IMR-90 (cell line): Measurements from ENCODE around the gene HYDIN. TPM values are rescaled to one million over a fixed set of nuclear protein-coding genes. Genes with fewer than 3 reads are reported as not detected.
"Not testable (repeated sequence)": the region's sequence is repeated elsewhere in the genome, so short reads cannot be mapped to it uniquely, and the experiment has no call there.

Source experiments
- ATAC-seq: fragments of 200-7000 bp; cut with Tn5 transposase; 2 replicates; pipeline ENCODE4 v1.9.1; 2020; ENCODE audit warnings: low read depth, mild to moderate bottlenecking, moderate library complexity
- BruUV-seq: library from RNA; stranded (reverse); fragments of 400-500 nt; replicated peaks from 2 replicates; lab custom pipeline; 2021; lab: Mats Ljungman, UMichigan
- CTCF ChIA-PET: fragments of 300-600 bp; formaldehyde crosslinking; extraction: SDS; loops from one replicate; lab custom pipeline; 2021; ENCODE audit warnings: antibody characterized with exemption; lab: Yijun Ruan, JAX
- POLR2A ChIA-PET: fragments of 300-600 bp; sonication (Branson Sonifier 250); formaldehyde crosslinking; loops from one replicate; lab custom pipeline; 2022; ENCODE audit warnings: antibody characterized with exemption; ENCODE audit not compliant: unreplicated experiment; lab: Charles Lee
- DNase-seq: peaks from one replicate; pipeline ENCODE4 v3.0.0; 2013
- H2AFZ ChIP-seq: replicated peaks from 2 replicates; pipeline ENCODE3; 2013; ENCODE audit warnings: low read length, mild to moderate bottlenecking; ENCODE audit not compliant: poor library complexity
- H2AK5ac ChIP-seq: 2 replicates; pipeline ENCODE4 v1.6.1; 2013; ENCODE audit warnings: low read depth, low read length, inconsistent platforms
- H2AK9ac ChIP-seq: replicated peaks from 2 replicates; pipeline ENCODE3; 2013; ENCODE audit warnings: mild to moderate bottlenecking, low read depth, low read length, moderate library complexity; ENCODE audit not compliant: poor library complexity
- H2BK120ac ChIP-seq: 2 replicates; pipeline ENCODE4 v1.6.1; 2013; ENCODE audit warnings: low read depth, low read length, inconsistent platforms
- H2BK15ac ChIP-seq: 3 replicates; pipeline ENCODE4 v1.6.1; 2013; ENCODE audit warnings: low read depth, low read length, inconsistent platforms
- H2BK20ac ChIP-seq: 2 replicates; pipeline ENCODE4 v1.6.1; 2013; ENCODE audit warnings: low read depth, mild to moderate bottlenecking, inconsistent platforms, low read length, moderate library complexity
- H2BK5ac ChIP-seq: 2 replicates; pipeline ENCODE4 v1.6.1; 2013; ENCODE audit warnings: mild to moderate bottlenecking, low read depth, low read length, inconsistent platforms; ENCODE audit not compliant: poor library complexity, severe bottlenecking
- H3K14ac ChIP-seq: replicated peaks from 2 replicates; pipeline ENCODE4 v1.6.1; 2013; ENCODE audit warnings: low read depth, low read length, inconsistent platforms
- H3K18ac ChIP-seq: 2 replicates; pipeline ENCODE4 v1.6.1; 2013; ENCODE audit warnings: low read depth, low read length, control low read depth
- H3K23ac ChIP-seq: 2 replicates; pipeline ENCODE4 v1.6.1; 2013; ENCODE audit warnings: low read depth, low read length, inconsistent platforms
- H3K27ac ChIP-seq: 2 replicates; pipeline ENCODE4 v1.5.1; 2013; ENCODE audit warnings: mild to moderate bottlenecking, control low read depth, low read length; ENCODE audit not compliant: insufficient read depth
- H3K27me3 ChIP-seq: 2 replicates; pipeline ENCODE4 v1.6.1; 2013; ENCODE audit warnings: low read length; ENCODE audit not compliant: control insufficient read depth, insufficient read depth
- H3K36me3 ChIP-seq: 2 replicates; pipeline ENCODE4 v1.6.1; 2013; ENCODE audit warnings: low read length, mixed read lengths; ENCODE audit not compliant: control insufficient read depth, insufficient read depth
- H3K4ac ChIP-seq: 2 replicates; pipeline ENCODE4 v1.6.1; 2013; ENCODE audit warnings: low read depth, low read length, inconsistent platforms
- H3K4me1 ChIP-seq: 2 replicates; pipeline ENCODE4 v1.6.1; 2013; ENCODE audit warnings: low read length, mixed read lengths; ENCODE audit not compliant: control insufficient read depth, insufficient read depth
- H3K4me2 ChIP-seq: 2 replicates; pipeline ENCODE4 v1.6.1; 2013; ENCODE audit warnings: low read depth, mild to moderate bottlenecking, control low read depth, low read length, moderate library complexity
- H3K4me3 ChIP-seq: 2 replicates; pipeline ENCODE4 v1.5.1; 2013; ENCODE audit warnings: low read depth, mild to moderate bottlenecking, control low read depth, low read length, moderate library complexity; ENCODE audit not compliant: insufficient read depth
- H3K56ac ChIP-seq: 2 replicates; pipeline ENCODE4 v1.6.1; 2013; ENCODE audit warnings: low read length, inconsistent platforms; ENCODE audit not compliant: insufficient read depth; ENCODE audit errors: extremely low read depth
- H3K79me1 ChIP-seq, 2 experiments: 2 replicates each; pipeline ENCODE4 v1.6.1; 2013; ENCODE audit warnings: low read length in 2 of 2, inconsistent platforms in 1 of 2, low read depth in 1 of 2
- H3K9ac ChIP-seq: 2 replicates; pipeline ENCODE4 v1.6.1; 2013; ENCODE audit warnings: low read depth, low read length, control low read depth
- H3K9me1 ChIP-seq: 2 replicates; pipeline ENCODE4 v1.6.1; 2013; ENCODE audit warnings: low read length, inconsistent platforms; ENCODE audit not compliant: insufficient read depth
- H3K9me3 ChIP-seq: 2 replicates; pipeline ENCODE4 v1.6.1; 2013; ENCODE audit warnings: low read length; ENCODE audit not compliant: control insufficient read depth, insufficient read depth
- H4K20me1 ChIP-seq: 2 replicates; pipeline ENCODE4 v1.6.1; 2013; ENCODE audit warnings: low read length, inconsistent platforms; ENCODE audit not compliant: insufficient read depth
- H4K5ac ChIP-seq: 2 replicates; pipeline ENCODE4 v1.6.1; 2013; ENCODE audit warnings: mild to moderate bottlenecking, low read depth, low read length, control low read depth
- H4K8ac ChIP-seq, 2 experiments: 2 replicates each; pipeline ENCODE4 v1.6.1; 2013; ENCODE audit warnings: low read depth in 2 of 2, low read length in 2 of 2, control low read depth in 1 of 2, inconsistent platforms in 1 of 2
- H4K91ac ChIP-seq: 2 replicates; pipeline ENCODE4 v1.6.1; 2013; ENCODE audit warnings: low read depth, low read length, inconsistent platforms; ENCODE audit not compliant: insufficient read depth
- WGBS, 2 experiments: methylation state at CpG; one replicate each; pipeline versions ENCODE4 v1.1.5 to v1.1.7; 2013; ENCODE audit warnings: missing lambda C conversion rate in 2 of 2; ENCODE audit not compliant: insufficient read length in 1 of 2; ENCODE audit errors: extremely low coverage in 2 of 2; 5-methylcytosine and 5-hydroxymethylcytosine counted together
- dilution Hi-C: fragments of 300-500 bp; cut with HindIII; formaldehyde crosslinking; loops from one replicate; pipeline ENCODE4 v1.14.3; 2018; ENCODE audit warnings: low sequenced_read_pairs; ENCODE audit not compliant: unreplicated experiment
- in situ Hi-C: fragments of 300-500 bp; cut with MboI; formaldehyde crosslinking; loops from 3 replicates; pipeline ENCODE4 v1.14.3; 2019; ENCODE audit warnings: low sequenced_read_pairs, inconsistent platforms, mixed read lengths
- intact Hi-C: fragments of 100-400 bp; cut with micrococcal nuclease; formaldehyde crosslinking; loops from 2 replicates; pipeline ENCODE4 v1.10.0; 2022
- polyA plus RNA-seq, 3 experiments: library from polyadenylated mRNA; depleted of rRNA; stranded (reverse); fragments of >200 nt; gene quantifications; 2 replicates each; pipeline ENCODE4 v1.2.3, GENCODE V29; 2012; ENCODE audit warnings: low replicate concordance in 1 of 3
- total RNA-seq: library from RNA; depleted of rRNA; stranded (reverse); fragments of >200 nt; gene quantifications from 2 replicates; pipeline ENCODE4 v1.2.3, GENCODE V29; 2012

Gene HYDIN
- total and polyA plus RNA-seq, 2 of the 4 experiments (the other 2 are of a cell fraction), result 0.18 to 0.27 TPM

GRCh38 chr16:70984675-70985074, 245.8 kb downstream of the HYDIN start:
- H3K9ac ChIP-seq, in situ Hi-C loops, H2AK5ac ChIP-seq, H2BK20ac ChIP-seq, H2BK5ac ChIP-seq, H4K8ac ChIP-seq, H3K4me2 ChIP-seq, H2BK120ac ChIP-seq, ATAC-seq, H3K23ac ChIP-seq, H3K18ac ChIP-seq, H2BK15ac ChIP-seq, H3K9me1 ChIP-seq, H4K5ac ChIP-seq, H3K27me3 ChIP-seq, H3K14ac ChIP-seq, H3K36me3 ChIP-seq, H3K4me3 ChIP-seq, CTCF ChIA-PET, H4K20me1 ChIP-seq, H2AK9ac ChIP-seq, H2AFZ ChIP-seq, H3K9me3 ChIP-seq, H4K91ac ChIP-seq, H3K4me1 ChIP-seq, intact Hi-C loops, POLR2A ChIA-PET, H3K79me1 ChIP-seq, dilution Hi-C loops, H3K56ac ChIP-seq, DNase-seq, BruUV-seq, H3K27ac ChIP-seq, H3K4ac ChIP-seq: not testable (repeated sequence)
- no CpG with 5 or more reads among the region's 6 CpGs for WGBS, 2 experiments

GRCh38 chr16:70968332-70968731, 262.2 kb downstream of the HYDIN start:
- H2AFZ ChIP-seq, H3K79me1 ChIP-seq, H3K4me2 ChIP-seq, H3K27ac ChIP-seq, ATAC-seq, CTCF ChIA-PET, DNase-seq, H3K56ac ChIP-seq, H2BK15ac ChIP-seq, H2BK20ac ChIP-seq, H3K14ac ChIP-seq, in situ Hi-C loops, H3K4me3 ChIP-seq, H3K4me1 ChIP-seq, H2AK9ac ChIP-seq, H3K23ac ChIP-seq, H2BK5ac ChIP-seq, H3K4ac ChIP-seq, H2BK120ac ChIP-seq, H3K27me3 ChIP-seq, H3K9me1 ChIP-seq, H3K36me3 ChIP-seq, H4K8ac ChIP-seq, H3K9me3 ChIP-seq, H4K91ac ChIP-seq, H2AK5ac ChIP-seq, dilution Hi-C loops, H4K5ac ChIP-seq, intact Hi-C loops, POLR2A ChIA-PET, H3K18ac ChIP-seq, BruUV-seq, H3K9ac ChIP-seq, H4K20me1 ChIP-seq: not testable (repeated sequence)
- no CpG with 5 or more reads among the region's 3 CpGs for WGBS, 2 experiments
